Gastroesophageal sphincter (tissue), 3 donors: ENCODE data around the gene ZSWIM5.

Experiments
- EP300 ChIP-seq: sonication (generic); formaldehyde crosslinking; IDR thresholded peaks from one replicate; pipeline ENCODE4 v1.6.1; 2017; ENCODE audit warnings: antibody characterized with exemption, mild to moderate bottlenecking
- TF ChIP-seq, protein P1 (sequence below), 4 experiments: fragments of 200-600 bp in 2 of 4; fragments of 450-650 bp in 2 of 4; sonication (generic) in 1 of 4; IDR thresholded peaks; one replicate each; pipeline ENCODE4 v1.5.1; 2017 to 2019; ENCODE audit warnings: antibody characterized with exemption in 4 of 4, mild to moderate bottlenecking in 2 of 4, moderate library complexity in 2 of 4

GRCh38 chr1:45037456-45037855 is 168.9 kb downstream of the ZSWIM5 start:
- TF ChIP-seq, protein P1, sequence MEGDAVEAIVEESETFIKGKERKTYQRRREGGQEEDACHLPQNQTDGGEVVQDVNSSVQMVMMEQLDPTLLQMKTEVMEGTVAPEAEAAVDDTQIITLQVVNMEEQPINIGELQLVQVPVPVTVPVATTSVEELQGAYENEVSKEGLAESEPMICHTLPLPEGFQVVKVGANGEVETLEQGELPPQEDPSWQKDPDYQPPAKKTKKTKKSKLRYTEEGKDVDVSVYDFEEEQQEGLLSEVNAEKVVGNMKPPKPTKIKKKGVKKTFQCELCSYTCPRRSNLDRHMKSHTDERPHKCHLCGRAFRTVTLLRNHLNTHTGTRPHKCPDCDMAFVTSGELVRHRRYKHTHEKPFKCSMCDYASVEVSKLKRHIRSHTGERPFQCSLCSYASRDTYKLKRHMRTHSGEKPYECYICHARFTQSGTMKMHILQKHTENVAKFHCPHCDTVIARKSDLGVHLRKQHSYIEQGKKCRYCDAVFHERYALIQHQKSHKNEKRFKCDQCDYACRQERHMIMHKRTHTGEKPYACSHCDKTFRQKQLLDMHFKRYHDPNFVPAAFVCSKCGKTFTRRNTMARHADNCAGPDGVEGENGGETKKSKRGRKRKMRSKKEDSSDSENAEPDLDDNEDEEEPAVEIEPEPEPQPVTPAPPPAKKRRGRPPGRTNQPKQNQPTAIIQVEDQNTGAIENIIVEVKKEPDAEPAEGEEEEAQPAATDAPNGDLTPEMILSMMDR (IDR thresholded peaks at IDR 0.05) = no peak
- no peak for TF ChIP-seq EP300
